Sigmoid colon (tissue), 7 donors: Measurements from ENCODE around the gene FAM174B. TPM values are rescaled to one million over a fixed set of nuclear protein-coding genes. Genes with fewer than 3 reads are reported as not detected.
A peak's percentile ranks its signal among the peaks of the same experiment; 100 is the strongest.

Experiments
- DNase-seq: peaks from one replicate; pipeline ENCODE4 v3.0.0-alpha.2; 2019
- H3K27ac ChIP-seq, 4 donors: fragments of 200-600 bp; sonication (generic); one replicate each; pipeline ENCODE4 v1.5.1; 2016 to 2019; ENCODE audit warnings: mild to moderate bottlenecking in 1 of 4
- H3K27me3 ChIP-seq, 3 donors: fragments of 200-600 bp; sonication (generic); one replicate each; pipeline ENCODE4 v1.5.1; 2019; ENCODE audit warnings: mild to moderate bottlenecking in 1 of 3
- H3K36me3 ChIP-seq, 4 donors: fragments of 200-600 bp; sonication (generic); one replicate each; pipeline ENCODE4 v1.5.1; 2016 to 2019
- H3K4me1 ChIP-seq, 4 donors: fragments of 200-600 bp; sonication (generic); one replicate each; pipeline ENCODE4 v1.5.1; 2017 to 2019
- H3K4me3 ChIP-seq, 4 donors: fragments of 200-600 bp; sonication (generic); one replicate each; pipeline ENCODE4 v1.5.1; 2017 to 2019; ENCODE audit warnings: mild to moderate bottlenecking in 2 of 4, moderate library complexity in 1 of 4
- H3K9me3 ChIP-seq, 4 donors: fragments of 200-600 bp in 3 of 4; sonication (generic) in 3 of 4; one replicate each; pipeline versions ENCODE4 v1.5.1 to v1.6.1; 2013 to 2019
- EP300 ChIP-seq, 4 donors: sonication (generic); formaldehyde crosslinking; IDR thresholded peaks; one replicate each; pipeline ENCODE4 v1.6.1; 2017; ENCODE audit warnings: antibody characterized with exemption in 4 of 4
- POLR2A ChIP-seq, 2 donors: fragments of 450-650 bp; IDR thresholded peaks; one replicate each; pipeline ENCODE4 v1.6.1; 2016; ENCODE audit warnings: antibody characterized with exemption in 2 of 2, mild to moderate bottlenecking in 2 of 2, moderate library complexity in 2 of 2
- POLR2AphosphoS5 ChIP-seq, 4 donors: sonication (generic); formaldehyde crosslinking; IDR thresholded peaks; one replicate each; pipeline ENCODE4 v1.6.1; 2017; ENCODE audit warnings: antibody characterized with exemption in 4 of 4
- WGBS, 2 donors: extraction: QIAGEN DNeasy Blood & Tissue Kit; methylation state at CpG; one replicate each; pipeline ENCODE4 v1.1.7; 2013; 5-methylcytosine and 5-hydroxymethylcytosine counted together
- intact Hi-C: fragments of 100-400 bp; cut with DNase I; formaldehyde crosslinking; loops from one replicate; pipeline ENCODE4 v1.15.1; 2023
- polyA plus RNA-seq, 3 donors: library from polyadenylated mRNA; stranded (reverse); fragments of 200-250 nt; gene quantifications; one replicate each; pipeline ENCODE4 v1.2.3, GENCODE V29; 2013
- total RNA-seq, 4 donors: library from RNA; depleted of rRNA; stranded (reverse); fragments of >200 nt; gene quantifications; one replicate each; pipeline ENCODE4 v1.1.0, GENCODE V29; 2016
- TF ChIP-seq, protein P1 (sequence below), 4 experiments: fragments of 450-650 bp in 3 of 4; fragments of 200-600 bp in 1 of 4; IDR thresholded peaks; one replicate each; pipeline ENCODE4 v1.5.1; 2016 to 2019; ENCODE audit warnings: antibody characterized with exemption in 4 of 4, mild to moderate bottlenecking in 3 of 4, moderate library complexity in 2 of 4
- donor health status: healthy with polysubstance abuse.
- donor health status: Bipolar disorder and iron deficiency.
- donor health status: healthy.

FAM174B gene
- total and polyA plus RNA-seq, 7 donors, result 5.3 to 38.9 (median 8.1) TPM

DNA sequence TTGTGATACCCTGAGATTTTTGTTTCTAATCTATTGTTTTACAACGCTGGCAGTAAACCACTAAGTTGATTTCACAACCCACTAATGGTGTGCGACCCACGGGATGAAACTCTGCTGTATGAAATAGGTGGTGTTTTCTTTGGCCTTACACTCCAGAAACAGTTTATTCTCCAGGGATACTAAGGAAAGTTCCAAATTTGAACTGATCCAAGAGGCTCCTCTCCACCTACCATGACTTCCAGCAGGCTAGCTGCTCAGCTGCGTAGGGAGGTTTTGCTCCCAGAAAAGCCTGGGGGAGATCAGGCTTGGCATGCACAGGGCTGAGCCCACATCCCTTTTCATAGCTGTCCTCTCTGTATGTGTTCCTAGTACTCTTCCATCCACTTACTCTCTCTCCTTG, 71.5 kb downstream of the FAM174B start:
- Histone ChIP-seq H3K4me3 (no peak overlapping the region), H3K4me1 (no peaks in the 10 kb centered on the region), H3K27ac (no peak overlapping the region), H3K36me3 (no peaks in the 10 kb centered on the region), H3K27me3 (no peaks in the 10 kb centered on the region), H3K9me3 (no peaks in the 10 kb centered on the region)
- WGBS, 2 donors, result 69 to 86% methylated on average over 4 of the region's 4 CpGs
- TF ChIP-seq EP300 (IDR thresholded peaks at IDR 0.05) (no peak), POLR2A (IDR thresholded peaks at IDR 0.05) (no peak), POLR2AphosphoS5 (IDR thresholded peaks at IDR 0.05) (no peak)
- TF ChIP-seq, protein P1, sequence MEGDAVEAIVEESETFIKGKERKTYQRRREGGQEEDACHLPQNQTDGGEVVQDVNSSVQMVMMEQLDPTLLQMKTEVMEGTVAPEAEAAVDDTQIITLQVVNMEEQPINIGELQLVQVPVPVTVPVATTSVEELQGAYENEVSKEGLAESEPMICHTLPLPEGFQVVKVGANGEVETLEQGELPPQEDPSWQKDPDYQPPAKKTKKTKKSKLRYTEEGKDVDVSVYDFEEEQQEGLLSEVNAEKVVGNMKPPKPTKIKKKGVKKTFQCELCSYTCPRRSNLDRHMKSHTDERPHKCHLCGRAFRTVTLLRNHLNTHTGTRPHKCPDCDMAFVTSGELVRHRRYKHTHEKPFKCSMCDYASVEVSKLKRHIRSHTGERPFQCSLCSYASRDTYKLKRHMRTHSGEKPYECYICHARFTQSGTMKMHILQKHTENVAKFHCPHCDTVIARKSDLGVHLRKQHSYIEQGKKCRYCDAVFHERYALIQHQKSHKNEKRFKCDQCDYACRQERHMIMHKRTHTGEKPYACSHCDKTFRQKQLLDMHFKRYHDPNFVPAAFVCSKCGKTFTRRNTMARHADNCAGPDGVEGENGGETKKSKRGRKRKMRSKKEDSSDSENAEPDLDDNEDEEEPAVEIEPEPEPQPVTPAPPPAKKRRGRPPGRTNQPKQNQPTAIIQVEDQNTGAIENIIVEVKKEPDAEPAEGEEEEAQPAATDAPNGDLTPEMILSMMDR (IDR thresholded peaks at IDR 0.05), result no peak
- intact Hi-C loops, result no loop called here
- DNase-seq, result no peak

DNA sequence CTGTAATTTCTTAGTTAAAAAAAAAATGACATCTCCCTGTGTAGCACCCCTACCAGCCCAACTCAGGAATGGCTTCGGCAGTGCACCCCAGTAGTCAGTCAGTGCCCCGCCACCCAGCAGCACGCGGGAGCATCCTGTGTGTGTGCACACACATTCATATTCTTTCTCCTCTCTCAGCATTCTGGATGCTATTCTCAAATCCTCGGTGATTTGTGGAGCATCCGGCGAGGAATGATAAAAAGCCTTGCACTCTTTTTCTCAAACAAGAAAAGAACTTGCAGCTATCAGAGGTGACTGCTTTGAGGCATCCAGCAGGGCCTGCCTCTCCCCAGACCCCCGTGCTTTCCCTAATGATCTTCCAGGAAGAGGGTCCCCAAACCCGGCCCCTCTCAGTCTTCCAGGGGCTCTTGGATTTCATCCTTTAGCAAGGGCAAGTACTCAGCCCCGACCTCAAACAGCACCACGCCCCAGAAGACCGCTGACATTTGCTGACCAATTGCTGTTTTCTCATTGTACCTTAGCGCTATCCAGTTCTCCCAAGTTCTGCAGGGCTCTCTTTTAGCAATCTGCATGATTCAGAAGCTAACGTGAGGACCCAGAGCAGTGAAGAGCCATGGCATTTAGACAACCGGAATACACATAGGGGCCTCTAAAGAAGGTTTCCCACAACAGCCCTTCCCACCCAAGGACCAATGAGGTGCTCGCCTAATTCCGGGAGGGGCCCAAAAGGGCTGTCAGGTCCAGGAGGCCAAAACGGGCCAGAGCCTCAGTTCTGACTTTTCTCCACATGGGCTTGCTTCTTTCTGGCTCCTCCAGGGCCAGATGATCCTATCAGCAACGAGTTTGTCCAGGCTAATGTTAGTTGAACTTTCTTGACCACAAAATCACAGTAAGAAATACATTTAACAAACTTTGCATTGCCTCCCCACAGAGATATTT, 72.2 kb downstream of the FAM174B start:
- H3K36me3 ChIP-seq, result no peaks in the 10 kb centered on the region
- no peaks in the 10 kb centered on the region for H3K27me3 ChIP-seq
- no peak overlapping the region for H3K4me3 ChIP-seq
- DNase-seq, result peak; percentile 13
- 79 to 84% methylated on average over 19 of the region's 19 CpGs for WGBS, 2 donors
- TF ChIP-seq EP300 (IDR thresholded peaks at IDR 0.05) (no peak), POLR2AphosphoS5 (IDR thresholded peaks at IDR 0.05) (no peak), POLR2A (IDR thresholded peaks at IDR 0.05) (no peak)
- TF ChIP-seq, protein P1 (IDR thresholded peaks at IDR 0.05), result no peak
- H3K4me1 ChIP-seq, result no peaks in the 10 kb centered on the region
- no peak overlapping the region for H3K27ac ChIP-seq
- intact Hi-C loops, result no loop called here
- H3K9me3 ChIP-seq, result no peaks in the 10 kb centered on the region

DNA sequence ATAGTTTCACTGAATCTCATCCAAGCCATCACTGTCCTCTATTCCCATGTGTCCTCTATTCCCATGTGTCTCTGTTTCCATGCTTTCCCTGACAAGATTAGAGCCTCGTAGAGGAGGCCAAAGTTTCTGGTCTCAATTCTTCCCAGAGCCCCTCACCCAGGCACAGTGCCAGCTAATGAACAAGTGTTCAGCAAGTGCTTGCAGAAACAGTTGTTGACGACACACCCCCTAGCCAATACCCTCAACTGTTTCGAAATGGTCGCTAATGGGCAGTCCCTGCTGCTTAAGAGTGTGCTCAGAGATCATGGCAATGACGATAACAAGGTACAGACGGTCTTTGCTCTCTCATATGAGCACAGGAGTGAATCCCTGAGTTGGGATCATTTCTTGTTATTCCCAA, 73.4 kb downstream of the FAM174B start:
- DNase-seq, result peak; percentile 25
- intact Hi-C loops, result no loop called here
- 77 to 83% methylated on average over 6 of the region's 6 CpGs for WGBS, 2 donors
- no peak overlapping the region for H3K27ac ChIP-seq
- no peaks in the 10 kb centered on the region for H3K27me3 ChIP-seq
- no peaks in the 10 kb centered on the region for H3K36me3 ChIP-seq
- no peaks in the 10 kb centered on the region for H3K4me1 ChIP-seq
- TF ChIP-seq POLR2A (IDR thresholded peaks at IDR 0.05) (no peak), POLR2AphosphoS5 (IDR thresholded peaks at IDR 0.05) (no peak), EP300 (IDR thresholded peaks at IDR 0.05) (no peak)
- TF ChIP-seq, protein P1 (IDR thresholded peaks at IDR 0.05), result no peak
- H3K9me3 ChIP-seq, result no peaks in the 10 kb centered on the region
- H3K4me3 ChIP-seq, result no peak overlapping the region

DNA sequence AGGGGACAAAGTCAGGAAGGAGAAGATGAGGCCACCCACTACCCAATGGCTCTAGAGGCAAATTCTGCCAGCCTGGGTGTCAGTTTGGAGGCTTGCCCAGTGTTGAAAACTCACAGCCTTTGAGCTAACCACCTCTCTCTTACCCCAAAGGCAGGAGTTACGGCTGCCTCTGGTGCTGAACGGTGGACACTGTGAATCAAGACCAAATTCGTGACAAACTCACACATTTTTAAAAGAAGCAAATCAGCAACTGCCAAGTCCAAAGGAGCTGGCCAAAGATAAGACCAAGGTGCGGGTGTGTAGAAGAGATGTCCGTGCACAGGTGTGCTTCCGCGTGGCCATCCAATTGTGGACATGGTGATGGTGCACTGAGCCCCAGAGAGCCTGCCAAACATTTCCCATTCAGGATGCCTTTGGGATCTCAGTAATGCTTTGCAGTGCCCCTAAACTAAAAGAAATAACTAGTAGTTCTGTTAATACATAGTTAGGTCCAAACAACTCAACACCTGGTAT, 74.6 kb downstream of the FAM174B start:
- intact Hi-C loops, result no loop called here
- Histone ChIP-seq H3K27me3 (no peaks in the 10 kb centered on the region), H3K36me3 (no peaks in the 10 kb centered on the region), H3K9me3 (no peaks in the 10 kb centered on the region), H3K4me3 (no peak overlapping the region), H3K27ac (no peak overlapping the region), H3K4me1 (no peaks in the 10 kb centered on the region)
- 89 to 92% methylated on average over 7 of the region's 7 CpGs for WGBS, 2 donors
- peak; percentile 26 for DNase-seq
- TF ChIP-seq POLR2A (IDR thresholded peaks at IDR 0.05), result no peak
- TF ChIP-seq, protein P1 (IDR thresholded peaks at IDR 0.05), result no peak
- TF ChIP-seq POLR2AphosphoS5 (IDR thresholded peaks at IDR 0.05), result no peak
- no peak for TF ChIP-seq EP300 (IDR thresholded peaks at IDR 0.05)
